ENCODE data around the gene CFL1.

DNA sequence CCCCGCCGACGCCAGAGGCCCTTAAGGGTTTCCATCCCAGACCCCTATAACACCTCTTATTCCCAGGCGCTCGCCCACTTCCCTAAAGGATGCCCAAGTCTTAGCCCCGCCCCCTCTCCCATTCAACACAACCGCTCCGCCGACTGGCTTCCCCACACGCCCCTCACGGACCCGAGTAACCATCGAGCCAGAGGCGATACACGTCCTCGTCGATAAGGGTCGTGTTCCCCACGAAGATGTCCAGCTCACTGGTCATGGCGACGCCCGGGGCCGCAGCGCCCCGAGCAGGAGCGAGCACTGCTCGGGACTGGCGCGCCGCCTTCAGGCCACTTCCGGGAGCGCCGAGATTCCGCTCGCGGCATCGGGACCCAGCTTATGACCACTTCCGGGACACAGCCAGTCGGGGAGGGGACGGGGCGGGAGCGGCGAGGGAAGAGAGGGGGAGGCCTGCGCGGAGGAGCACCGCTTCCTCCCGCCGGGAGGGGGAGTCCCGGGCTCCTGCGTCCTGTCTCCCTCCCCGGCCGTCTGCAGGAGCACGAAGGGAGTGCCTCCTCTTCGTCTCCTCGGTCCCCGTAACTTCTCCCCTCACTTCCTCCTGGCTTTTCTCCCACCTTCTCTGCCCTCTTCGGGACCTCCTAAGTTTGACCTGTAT lies 30.3 kb upstream of the CFL1 start, which contains the start of gene FIBP:
- TF ChIP-seq, protein P1, sequence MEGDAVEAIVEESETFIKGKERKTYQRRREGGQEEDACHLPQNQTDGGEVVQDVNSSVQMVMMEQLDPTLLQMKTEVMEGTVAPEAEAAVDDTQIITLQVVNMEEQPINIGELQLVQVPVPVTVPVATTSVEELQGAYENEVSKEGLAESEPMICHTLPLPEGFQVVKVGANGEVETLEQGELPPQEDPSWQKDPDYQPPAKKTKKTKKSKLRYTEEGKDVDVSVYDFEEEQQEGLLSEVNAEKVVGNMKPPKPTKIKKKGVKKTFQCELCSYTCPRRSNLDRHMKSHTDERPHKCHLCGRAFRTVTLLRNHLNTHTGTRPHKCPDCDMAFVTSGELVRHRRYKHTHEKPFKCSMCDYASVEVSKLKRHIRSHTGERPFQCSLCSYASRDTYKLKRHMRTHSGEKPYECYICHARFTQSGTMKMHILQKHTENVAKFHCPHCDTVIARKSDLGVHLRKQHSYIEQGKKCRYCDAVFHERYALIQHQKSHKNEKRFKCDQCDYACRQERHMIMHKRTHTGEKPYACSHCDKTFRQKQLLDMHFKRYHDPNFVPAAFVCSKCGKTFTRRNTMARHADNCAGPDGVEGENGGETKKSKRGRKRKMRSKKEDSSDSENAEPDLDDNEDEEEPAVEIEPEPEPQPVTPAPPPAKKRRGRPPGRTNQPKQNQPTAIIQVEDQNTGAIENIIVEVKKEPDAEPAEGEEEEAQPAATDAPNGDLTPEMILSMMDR (IDR thresholded peaks at IDR 0.05), result peak; percentile 77 to 99 (median 87)
- peak; percentile 90 to 97 (median 93) for TF ChIP-seq POLR2AphosphoS5 (IDR thresholded peaks at IDR 0.05)
- TF ChIP-seq POLR2A (IDR thresholded peaks at IDR 0.05), result peak; percentile 94
- no peak for TF ChIP-seq EP300 (IDR thresholded peaks at IDR 0.05; ENCODE audit: low read depth)
